K562 (cell line): Measurements from ENCODE around the gene HIPK2. TPM values are rescaled to one million over a fixed set of nuclear protein-coding genes. Genes with fewer than 3 reads are reported as not detected.

Experiments used
- ARHGAP35 ChIP-seq: fragments of 450-650 bp; IDR thresholded peaks from 2 replicates; pipeline ENCODE4 v1.6.1; 2018; ENCODE audit not compliant: partially characterized antibody
- CHD2 ChIP-seq: IDR thresholded peaks from 2 replicates; pipeline ENCODE4 v1.6.1; 2011; ENCODE audit warnings: low read depth, low read length
- COPS2 ChIP-seq: fragments of 450-650 bp; conservative IDR thresholded peaks from 2 replicates; pipeline ENCODE4 v1.6.1; 2016; ENCODE audit warnings: mild to moderate bottlenecking, moderate library complexity
- FOXK1 ChIP-seq: sonication (generic); formaldehyde crosslinking; IDR thresholded peaks from 2 replicates; pipeline ENCODE4 v1.8.0; 2022; ENCODE audit warnings: missing genetic modification reagents, mild to moderate bottlenecking, borderline replicate concordance
- HIVEP1 ChIP-seq: fragments of 250-450 bp; sonication (Bioruptor Pico); IDR thresholded peaks from 2 replicates; pipeline ENCODE4 v1.4.0; 2020; ENCODE audit warnings: mild to moderate bottlenecking
- MGA ChIP-seq: fragments of 450-650 bp; IDR thresholded peaks from 2 replicates; pipeline ENCODE4 v1.6.1; 2016; ENCODE audit warnings: mild to moderate bottlenecking, moderate library complexity
- MTA2 ChIP-seq: fragments of 450-650 bp; IDR thresholded peaks from 2 replicates; pipeline ENCODE4 v1.6.1; 2016; ENCODE audit warnings: low read depth
- MXI1 ChIP-seq: IDR thresholded peaks from 2 replicates; pipeline ENCODE4 v1.6.1; 2011; ENCODE audit warnings: low read depth, mild to moderate bottlenecking, improper control_type of control experiment, low read length
- SAFB ChIP-seq: fragments of 200-400 bp; formaldehyde crosslinking; IDR thresholded peaks from 2 replicates; pipeline ENCODE4 v1.6.1; 2017; ENCODE audit warnings: low read depth, low read length, borderline replicate concordance
- SIRT6 ChIP-seq: IDR thresholded peaks from one replicate; pipeline ENCODE4 v1.6.1; 2012; ENCODE audit warnings: low read depth, mild to moderate bottlenecking, control low read depth, inconsistent platforms, low read length, moderate library complexity
- TEAD4 ChIP-seq, 2 experiments: sonication (generic) in 1 of 2; formaldehyde crosslinking in 1 of 2; IDR thresholded peaks; 2 replicates each; pipeline versions ENCODE4 v1.6.1 to v1.8.0; 2012 to 2022; ENCODE audit warnings: borderline replicate concordance in 1 of 2, inconsistent platforms in 1 of 2, low read length in 1 of 2, mild to moderate bottlenecking in 1 of 2, missing genetic modification reagents in 1 of 2
- ZC3H4 ChIP-seq: sonication (generic); formaldehyde crosslinking; IDR thresholded peaks from 2 replicates; pipeline ENCODE4 v1.9.0; 2021; ENCODE audit warnings: missing genetic modification reagents, borderline replicate concordance
- ZNF175 ChIP-seq: fragments of 200-800 bp; sonication (Bioruptor generic); IDR thresholded peaks from 2 replicates; pipeline ENCODE4 v1.6.1; 2016; ENCODE audit warnings: low read depth, mild to moderate bottlenecking, missing genetic modification characterization, missing compliant biosample characterization
- ZNF395 ChIP-seq: fragments of 200-800 bp; sonication (Bioruptor generic); IDR thresholded peaks from 2 replicates; pipeline ENCODE4 v1.6.1; 2017; ENCODE audit warnings: missing genetic modification characterization, missing compliant biosample characterization
- polyA plus RNA-seq, 8 experiments: library from polyadenylated mRNA; depleted of rRNA in 4 of 8; stranded (reverse) in 5 of 8; unstranded in 3 of 8; fragments of >200 nt; fragmentation: Nextera tagmentation in 2 of 8; fragmentation: Illumina TruSeq in 1 of 8; extraction: Ambion mirVana in 2 of 8; extraction: Trizol in 1 of 8; gene quantifications; 2 replicates each; pipeline versions ENCODE4 v1.2.1 to v1.2.3, GENCODE V29; 2011 to 2014; ENCODE audit warnings: inconsistent platforms in 1 of 8, missing spikeins in 1 of 8
- total RNA-seq, 7 experiments: library from RNA; depleted of rRNA in 6 of 7; stranded (reverse); fragments of >200 nt in 6 of 7; fragmentation: Illumina TruSeq in 2 of 7; extraction: Trizol in 2 of 7; gene quantifications; 2 replicates each; pipeline versions ENCODE4 v1.2.1 to v1.2.3, GENCODE V29; 2011 to 2021; ENCODE audit warnings: low replicate concordance in 1 of 7

Gene HIPK2
- total and polyA plus RNA-seq, 9 of the 15 experiments (the other 6 are each of a cell fraction or from before 2014, with no cell fraction given) = 0.69 to 19.8 (median 5.1) TPM

GRCh38 chr7:139620676-139621344 is 157.0 kb downstream of the HIPK2 start (continued):
- TF ChIP-seq MGA (no peak), SIRT6 (no peak), ZNF175 (no peak), MTA2 (no peak), TEAD4 (IDR thresholded peaks at IDR 0.05; ENCODE audit: low read length) (no peak), TEAD4 (CRISPR knock-in tag; IDR thresholded peaks at IDR 0.05; ENCODE audit: borderline replicate concordance) (peak; percentile 82; the same call in 1 of the 2 replicates), ARHGAP35 (no peak), MXI1 (no peak), FOXK1 (CRISPR knock-in tag) (peak; percentile 100), SAFB (no peak), COPS2 (no peak), CHD2 (no peak), HIVEP1 (CRISPR knock-in tag) (no peak), ZNF395 (CRISPR knock-in tag) (no peak), ZC3H4 (CRISPR knock-in tag) (peak; percentile 76; the same call in 1 of the 2 replicates)
